Neural cell (in vitro differentiated cells): Measurements from ENCODE around the gene METTL3.

Experiments
- EP300 ChIP-seq: fragments of 450-650 bp; conservative IDR thresholded peaks from 2 replicates; pipeline ENCODE4 v1.6.1; 2014; ENCODE audit warnings: antibody characterized with exemption, mild to moderate bottlenecking, moderate library complexity; ENCODE audit not compliant: poor library complexity, severe bottlenecking
- EZH2 ChIP-seq: fragments of 200-600, 300-800 bp; shearing (Covaris generic), sonication (generic); IDR thresholded peaks from 2 replicates; pipeline ENCODE4 v1.6.1; 2014; ENCODE audit warnings: antibody characterized with exemption, low read length, borderline replicate concordance, mild to moderate bottlenecking; ENCODE audit not compliant: insufficient read depth, poor library complexity, severe bottlenecking
- MXI1 ChIP-seq: fragments of 450-650 bp; conservative IDR thresholded peaks from 2 replicates; pipeline ENCODE4 v1.6.1; 2014; ENCODE audit warnings: antibody characterized with exemption, mild to moderate bottlenecking; ENCODE audit not compliant: poor library complexity, severe bottlenecking
- POLR2AphosphoS5 ChIP-seq: IDR thresholded peaks from 2 replicates; pipeline ENCODE4 v1.6.1; 2012
- RAD21 ChIP-seq: fragments of 450-650 bp; conservative IDR thresholded peaks from 2 replicates; pipeline ENCODE4 v1.6.1; 2014; ENCODE audit warnings: antibody characterized with exemption, mild to moderate bottlenecking, moderate library complexity
- TAF1 ChIP-seq: IDR thresholded peaks from 2 replicates; pipeline ENCODE4 v1.6.1; 2012; ENCODE audit warnings: low read depth
- TF ChIP-seq, protein P1 (sequence below): fragments of 450-650 bp; IDR thresholded peaks from 2 replicates; pipeline ENCODE4 v1.5.1; 2014; ENCODE audit warnings: antibody characterized with exemption, mild to moderate bottlenecking, moderate library complexity; ENCODE audit not compliant: poor library complexity, severe bottlenecking
- TF ChIP-seq, protein P2 (sequence below): IDR thresholded peaks from 2 replicates; pipeline ENCODE4 v1.6.1; 2012; ENCODE audit warnings: borderline replicate concordance

DNA sequence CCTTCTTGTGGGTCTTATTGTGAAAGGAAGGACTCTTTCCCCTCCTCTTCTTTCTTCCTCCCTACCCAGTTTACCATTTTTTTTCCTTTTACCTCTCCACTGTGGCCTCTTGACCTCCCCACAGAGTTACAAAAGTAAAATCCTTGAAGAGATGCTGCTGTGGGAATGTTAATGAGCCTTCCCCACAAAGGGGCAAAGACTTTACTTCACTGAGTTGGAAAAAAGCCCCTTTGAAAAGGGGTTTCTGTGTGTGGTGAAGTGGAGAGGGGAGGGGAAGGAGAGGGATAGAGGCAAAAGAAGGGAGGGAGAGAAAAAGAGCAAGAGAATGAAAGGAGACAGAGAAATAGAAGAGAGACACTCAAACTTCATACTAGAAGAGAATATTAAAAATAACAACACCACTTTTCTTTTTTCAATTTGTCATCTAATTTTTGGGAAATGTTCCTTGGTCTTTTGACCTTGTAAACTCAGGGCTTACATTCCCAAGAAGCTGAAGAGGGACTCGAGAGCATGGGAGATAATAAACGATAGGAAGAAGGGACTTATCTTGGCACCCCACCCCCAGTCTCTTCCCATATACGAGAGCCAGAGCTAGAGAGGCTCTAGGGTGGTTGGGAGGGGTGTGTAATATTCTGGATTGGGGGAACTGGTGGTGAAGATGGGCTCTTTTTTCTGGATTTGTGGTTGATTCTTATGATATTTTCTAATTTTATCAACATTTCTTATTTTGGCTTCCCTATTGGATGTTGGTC is 28.2 kb upstream of the METTL3 start:
- TF ChIP-seq, protein P1, sequence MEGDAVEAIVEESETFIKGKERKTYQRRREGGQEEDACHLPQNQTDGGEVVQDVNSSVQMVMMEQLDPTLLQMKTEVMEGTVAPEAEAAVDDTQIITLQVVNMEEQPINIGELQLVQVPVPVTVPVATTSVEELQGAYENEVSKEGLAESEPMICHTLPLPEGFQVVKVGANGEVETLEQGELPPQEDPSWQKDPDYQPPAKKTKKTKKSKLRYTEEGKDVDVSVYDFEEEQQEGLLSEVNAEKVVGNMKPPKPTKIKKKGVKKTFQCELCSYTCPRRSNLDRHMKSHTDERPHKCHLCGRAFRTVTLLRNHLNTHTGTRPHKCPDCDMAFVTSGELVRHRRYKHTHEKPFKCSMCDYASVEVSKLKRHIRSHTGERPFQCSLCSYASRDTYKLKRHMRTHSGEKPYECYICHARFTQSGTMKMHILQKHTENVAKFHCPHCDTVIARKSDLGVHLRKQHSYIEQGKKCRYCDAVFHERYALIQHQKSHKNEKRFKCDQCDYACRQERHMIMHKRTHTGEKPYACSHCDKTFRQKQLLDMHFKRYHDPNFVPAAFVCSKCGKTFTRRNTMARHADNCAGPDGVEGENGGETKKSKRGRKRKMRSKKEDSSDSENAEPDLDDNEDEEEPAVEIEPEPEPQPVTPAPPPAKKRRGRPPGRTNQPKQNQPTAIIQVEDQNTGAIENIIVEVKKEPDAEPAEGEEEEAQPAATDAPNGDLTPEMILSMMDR = no peak
- no peak for TF ChIP-seq MXI1
- TF ChIP-seq TAF1 = no peak
- TF ChIP-seq EZH2 = no peak
- no peak for TF ChIP-seq RAD21
- TF ChIP-seq, protein P2, sequence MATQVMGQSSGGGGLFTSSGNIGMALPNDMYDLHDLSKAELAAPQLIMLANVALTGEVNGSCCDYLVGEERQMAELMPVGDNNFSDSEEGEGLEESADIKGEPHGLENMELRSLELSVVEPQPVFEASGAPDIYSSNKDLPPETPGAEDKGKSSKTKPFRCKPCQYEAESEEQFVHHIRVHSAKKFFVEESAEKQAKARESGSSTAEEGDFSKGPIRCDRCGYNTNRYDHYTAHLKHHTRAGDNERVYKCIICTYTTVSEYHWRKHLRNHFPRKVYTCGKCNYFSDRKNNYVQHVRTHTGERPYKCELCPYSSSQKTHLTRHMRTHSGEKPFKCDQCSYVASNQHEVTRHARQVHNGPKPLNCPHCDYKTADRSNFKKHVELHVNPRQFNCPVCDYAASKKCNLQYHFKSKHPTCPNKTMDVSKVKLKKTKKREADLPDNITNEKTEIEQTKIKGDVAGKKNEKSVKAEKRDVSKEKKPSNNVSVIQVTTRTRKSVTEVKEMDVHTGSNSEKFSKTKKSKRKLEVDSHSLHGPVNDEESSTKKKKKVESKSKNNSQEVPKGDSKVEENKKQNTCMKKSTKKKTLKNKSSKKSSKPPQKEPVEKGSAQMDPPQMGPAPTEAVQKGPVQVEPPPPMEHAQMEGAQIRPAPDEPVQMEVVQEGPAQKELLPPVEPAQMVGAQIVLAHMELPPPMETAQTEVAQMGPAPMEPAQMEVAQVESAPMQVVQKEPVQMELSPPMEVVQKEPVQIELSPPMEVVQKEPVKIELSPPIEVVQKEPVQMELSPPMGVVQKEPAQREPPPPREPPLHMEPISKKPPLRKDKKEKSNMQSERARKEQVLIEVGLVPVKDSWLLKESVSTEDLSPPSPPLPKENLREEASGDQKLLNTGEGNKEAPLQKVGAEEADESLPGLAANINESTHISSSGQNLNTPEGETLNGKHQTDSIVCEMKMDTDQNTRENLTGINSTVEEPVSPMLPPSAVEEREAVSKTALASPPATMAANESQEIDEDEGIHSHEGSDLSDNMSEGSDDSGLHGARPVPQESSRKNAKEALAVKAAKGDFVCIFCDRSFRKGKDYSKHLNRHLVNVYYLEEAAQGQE = no peak
- TF ChIP-seq POLR2AphosphoS5 = no peak
- TF ChIP-seq EP300 = no peak
